Head of caudate nucleus (tissue), 42 donors: ENCODE data around the gene PLCB2.
A peak's percentile ranks its signal among the peaks of the same experiment; 100 is the strongest.

Source experiments
- DNase-seq, 42 donors: peaks; one replicate each; pipeline versions ENCODE4 v3.0.0 to v3.0.0-alpha.2; 2020 to 2021; ENCODE audit warnings: mixed read lengths in 7 of 42
- intact Hi-C: fragments of 100-400 bp; cut with DNase I; formaldehyde crosslinking; loops from one replicate; pipeline ENCODE4 v1.15.0; 2022

PLCB2 gene

DNA sequence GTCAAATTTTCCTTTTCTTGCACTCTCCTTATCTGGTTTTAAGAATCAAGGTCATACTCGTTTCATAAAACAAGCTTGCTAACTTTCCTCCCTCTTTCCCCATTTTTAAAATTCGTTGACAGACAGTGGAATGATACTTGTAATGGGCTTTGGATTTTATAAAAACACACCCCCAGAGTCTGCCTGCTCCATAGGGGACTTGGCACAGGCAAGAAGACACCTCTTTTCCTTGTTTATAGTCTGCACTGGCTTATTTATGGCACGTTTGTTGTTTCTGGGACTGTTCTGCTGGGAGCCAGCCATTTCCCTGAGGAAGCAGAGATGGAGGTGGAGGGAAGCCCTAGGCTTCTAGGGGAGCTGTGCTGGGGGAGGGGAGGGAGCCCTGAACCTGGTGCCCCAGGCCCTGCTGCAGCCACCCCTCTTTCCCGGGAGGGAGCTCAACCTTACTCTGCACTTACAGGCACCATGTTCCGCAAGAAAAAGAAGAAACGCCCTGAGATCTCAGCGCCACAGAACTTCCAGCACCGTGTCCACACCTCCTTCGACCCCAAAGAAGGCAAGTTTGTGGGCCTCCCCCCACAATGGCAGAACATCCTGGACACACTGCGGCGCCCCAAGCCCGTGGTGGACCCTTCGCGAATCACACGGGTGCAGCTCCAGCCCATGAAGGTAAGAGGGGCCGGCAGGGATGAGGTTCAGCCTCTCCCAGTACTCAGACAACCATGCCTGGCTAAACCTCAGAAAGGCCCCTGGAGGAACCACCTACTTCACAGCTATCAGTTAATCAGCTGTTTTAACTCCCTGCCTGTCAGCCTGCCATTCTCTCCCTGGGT, 43.2 kb downstream of the PLCB2 start:
- no peak for DNase-seq
- intact Hi-C loops = no loop called here

DNA sequence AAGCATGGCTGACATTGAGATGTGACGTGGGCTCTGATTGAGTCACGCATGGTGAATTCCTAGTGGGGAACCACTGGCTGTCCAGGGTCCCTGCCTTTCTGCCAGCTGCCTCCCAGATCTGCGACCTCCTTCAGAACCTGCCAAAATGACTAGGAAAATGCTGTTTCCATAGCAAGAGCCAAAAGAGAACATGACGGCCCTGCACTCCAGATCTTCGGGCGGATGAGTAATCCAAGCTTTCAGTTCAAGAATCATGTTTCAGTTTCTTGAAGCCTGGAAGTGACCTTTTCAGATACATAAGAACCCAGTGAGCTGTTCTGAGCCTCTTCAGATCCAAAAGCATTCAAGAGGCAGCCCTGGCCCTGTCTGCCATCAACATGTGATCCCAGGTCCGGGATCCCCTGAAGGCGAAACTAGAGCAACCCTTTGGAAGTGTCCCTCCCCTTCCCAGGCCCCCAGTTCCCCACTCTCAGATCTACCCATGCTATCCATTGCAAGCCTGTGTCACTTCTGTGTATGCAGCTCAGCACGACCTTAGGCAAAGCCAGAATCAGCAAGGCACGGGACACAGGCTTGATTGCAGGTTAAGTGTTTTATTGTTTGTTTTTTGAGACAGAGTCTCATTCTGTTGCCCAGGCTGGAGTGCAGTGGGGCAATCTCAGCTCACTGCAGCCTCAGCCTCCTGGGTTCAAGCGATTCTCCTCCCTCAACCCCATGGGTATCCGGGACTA, 44.5 kb downstream of the PLCB2 start:
- intact Hi-C loops = no loop called here
- DNase-seq = no peak

DNA sequence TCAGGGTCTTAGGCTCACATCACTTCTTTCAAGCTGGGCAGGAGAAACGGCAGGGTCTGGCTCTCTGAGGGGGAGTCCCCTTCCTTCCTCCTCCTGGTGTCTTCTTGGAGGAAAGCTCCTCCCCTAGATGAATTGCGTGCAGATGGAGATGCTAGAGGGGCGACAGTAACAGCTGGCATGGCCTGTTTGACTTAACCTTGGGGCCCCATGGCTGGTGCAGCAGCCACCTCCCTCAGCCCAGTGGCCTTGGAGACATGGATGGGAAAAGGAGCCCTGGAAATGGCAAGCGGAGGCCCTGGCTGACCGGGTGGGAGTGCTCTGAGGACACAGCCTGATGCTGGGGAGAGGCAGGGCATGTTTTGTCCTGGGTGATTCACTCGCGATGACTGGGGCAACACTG, 48.7 kb downstream of the PLCB2 start:
- intact Hi-C loops = no loop called here
- DNase-seq = no peak

DNA sequence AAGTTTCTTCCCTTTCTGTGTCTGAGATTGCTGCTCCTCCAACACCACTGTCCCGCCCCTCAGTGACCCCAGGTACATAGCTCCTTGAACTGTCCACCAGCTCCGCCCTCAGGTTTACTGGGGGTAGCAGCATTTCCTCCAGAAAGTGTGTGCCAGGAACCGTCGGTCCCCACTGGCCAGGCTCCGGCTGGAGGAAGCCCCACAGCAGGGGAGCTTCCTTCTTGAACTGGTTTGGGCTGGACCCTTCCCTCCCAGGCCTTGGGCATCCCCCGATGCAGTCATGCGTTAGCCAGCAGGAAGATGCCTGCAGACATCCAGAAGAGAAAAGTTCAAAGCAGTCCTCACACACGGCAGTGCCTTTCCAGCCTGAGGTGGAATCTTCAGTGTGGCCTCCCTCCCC, 49.2 kb downstream of the PLCB2 start:
- no peak for DNase-seq
- intact Hi-C loops = no loop called here

DNA sequence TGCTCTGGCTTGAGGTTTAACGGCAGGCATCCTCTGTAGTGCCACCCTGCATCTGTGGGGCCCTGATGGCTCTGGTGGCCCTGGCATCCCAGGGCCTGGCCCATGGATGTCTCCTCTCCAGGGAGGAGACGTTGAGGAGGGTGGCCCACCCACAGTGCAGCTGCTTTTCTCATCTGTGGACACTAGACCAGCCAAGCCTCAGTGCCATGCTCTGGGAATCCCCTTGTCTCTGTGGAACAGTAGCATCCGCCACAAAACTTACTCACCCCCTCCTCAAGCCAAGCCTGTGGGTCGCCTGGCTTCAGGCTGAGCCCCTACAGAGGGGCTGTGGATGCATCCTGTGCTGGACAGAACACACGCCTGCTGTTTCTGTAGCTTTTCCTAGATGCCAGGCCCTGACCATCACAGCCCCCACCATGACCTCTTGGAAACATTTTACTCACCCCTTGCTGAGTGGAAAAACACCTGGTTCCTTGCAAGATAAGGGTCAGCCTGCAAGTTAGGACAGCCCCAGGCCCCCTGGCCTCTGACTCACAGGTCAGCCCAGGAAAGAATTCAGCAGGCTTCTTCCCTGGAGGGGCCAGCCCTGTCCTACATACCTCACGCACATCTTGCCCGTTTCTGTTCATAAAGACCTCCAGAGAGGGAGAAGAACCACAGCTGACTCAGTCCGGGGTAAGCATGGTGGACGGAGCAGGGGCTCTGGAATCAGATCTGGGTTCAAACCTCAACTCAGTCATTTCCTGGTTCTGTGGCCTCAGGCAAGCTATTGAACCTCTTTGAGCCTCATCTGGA, 49.9 kb downstream of the PLCB2 start:
- DNase-seq = no peak
- intact Hi-C loops = no loop called here

DNA sequence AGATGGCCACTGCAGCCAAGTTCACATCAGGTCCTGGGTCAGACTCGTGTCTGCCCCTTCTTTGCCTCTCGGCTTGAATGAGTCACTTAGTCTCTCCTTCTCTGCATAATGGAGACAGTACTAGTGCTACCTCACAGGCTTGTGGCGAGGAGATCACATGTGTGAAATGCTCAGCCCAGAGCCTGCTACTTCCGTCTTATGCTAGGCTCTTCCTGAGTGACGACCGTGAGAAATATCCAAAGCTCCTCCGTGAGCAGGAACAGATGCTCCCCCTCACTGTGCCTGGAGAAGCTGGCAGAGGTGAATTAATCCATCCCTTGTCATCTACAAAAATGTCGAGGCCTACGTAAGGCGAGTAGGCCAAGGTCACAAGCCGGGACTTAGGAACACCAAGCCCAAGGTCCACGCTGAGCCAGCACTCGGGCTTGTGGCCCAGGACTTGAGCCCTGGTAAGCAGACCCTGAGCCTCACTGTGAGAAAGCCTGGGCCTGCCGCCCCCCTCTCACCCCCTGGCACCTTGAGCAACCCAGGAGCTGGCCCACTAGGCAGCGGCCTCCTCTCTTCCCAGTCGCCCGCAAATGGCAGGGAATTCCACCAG, 51.0 kb downstream of the PLCB2 start:
- DNase-seq = peak in 11 of 42 donors; percentile 40 to 75 (median 50)
- intact Hi-C loops = no loop called here

DNA sequence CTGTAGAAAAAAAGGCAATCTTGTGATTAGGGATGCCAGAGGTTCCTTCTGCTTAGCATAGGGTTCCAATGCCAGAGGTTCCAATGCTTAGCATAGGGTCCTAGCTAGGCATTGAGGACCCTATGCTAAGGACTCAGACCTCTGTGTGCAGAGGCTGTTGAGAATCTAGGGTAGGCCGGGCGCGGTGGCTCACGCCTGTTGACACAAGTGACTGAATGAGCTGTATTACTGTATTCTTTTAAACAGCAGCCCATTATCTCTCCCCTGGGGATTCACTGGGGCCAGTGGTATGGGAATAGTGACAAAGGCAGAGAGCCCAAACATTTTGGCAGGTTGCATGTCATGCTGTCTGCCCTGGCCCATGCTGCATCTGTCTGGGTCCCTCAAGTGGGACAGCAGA, 52.7 kb downstream of the PLCB2 start:
- intact Hi-C loops = no loop called here
- no peak for DNase-seq

DNA sequence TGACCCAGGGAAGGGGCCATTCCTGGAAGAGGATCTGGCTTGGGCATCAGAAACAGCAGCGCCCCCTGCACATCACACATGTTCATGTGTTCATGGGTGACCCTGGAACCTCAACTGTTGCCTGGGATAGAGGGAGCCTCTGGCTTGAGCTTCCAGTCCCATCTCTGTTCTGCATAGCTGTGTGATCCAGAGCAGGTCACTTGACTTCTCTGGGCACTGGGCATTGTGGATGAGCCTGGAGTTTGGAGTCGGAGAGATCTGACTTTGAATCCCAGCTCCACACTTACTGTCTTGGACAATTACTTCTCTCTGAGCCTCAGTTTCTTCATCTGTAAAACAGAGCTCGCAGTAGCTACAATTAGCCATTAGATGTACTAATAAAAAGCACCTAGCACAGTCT, 53.3 kb downstream of the PLCB2 start:
- no peak for DNase-seq
- intact Hi-C loops = no loop called here

DNA sequence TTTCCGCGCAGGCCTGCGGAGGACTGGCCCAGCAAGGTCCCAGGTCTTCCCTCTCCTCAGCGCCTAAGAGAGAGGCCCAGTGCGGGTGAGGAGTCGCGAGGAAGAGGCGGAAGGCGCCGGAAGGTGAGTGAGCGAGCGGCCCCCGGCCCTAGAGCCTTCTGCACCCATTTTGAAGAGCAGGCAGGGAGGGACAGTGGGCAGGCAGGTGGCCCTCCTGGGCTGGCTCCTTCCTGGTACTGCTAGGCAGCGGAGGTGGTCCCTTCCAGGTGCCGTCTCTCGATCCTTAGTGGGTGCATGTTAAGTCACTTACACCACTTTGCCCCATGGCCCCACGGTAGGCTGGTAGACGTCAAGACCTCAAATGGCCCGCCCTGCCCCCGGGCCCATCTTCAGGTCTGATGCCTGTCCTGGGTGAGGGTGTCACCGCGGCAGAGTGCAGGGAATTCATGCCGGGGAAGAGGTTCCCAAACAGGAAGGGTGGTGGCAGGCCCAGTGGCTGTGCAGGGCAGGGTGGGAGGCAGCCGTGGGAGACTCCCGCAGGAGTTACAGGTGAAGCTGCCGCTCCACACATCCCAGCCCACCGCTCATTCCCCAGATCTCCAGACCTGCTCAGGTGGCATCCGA, 54.5 kb downstream of the PLCB2 start:
- no peak for DNase-seq
- intact Hi-C loops = no loop called here

DNA sequence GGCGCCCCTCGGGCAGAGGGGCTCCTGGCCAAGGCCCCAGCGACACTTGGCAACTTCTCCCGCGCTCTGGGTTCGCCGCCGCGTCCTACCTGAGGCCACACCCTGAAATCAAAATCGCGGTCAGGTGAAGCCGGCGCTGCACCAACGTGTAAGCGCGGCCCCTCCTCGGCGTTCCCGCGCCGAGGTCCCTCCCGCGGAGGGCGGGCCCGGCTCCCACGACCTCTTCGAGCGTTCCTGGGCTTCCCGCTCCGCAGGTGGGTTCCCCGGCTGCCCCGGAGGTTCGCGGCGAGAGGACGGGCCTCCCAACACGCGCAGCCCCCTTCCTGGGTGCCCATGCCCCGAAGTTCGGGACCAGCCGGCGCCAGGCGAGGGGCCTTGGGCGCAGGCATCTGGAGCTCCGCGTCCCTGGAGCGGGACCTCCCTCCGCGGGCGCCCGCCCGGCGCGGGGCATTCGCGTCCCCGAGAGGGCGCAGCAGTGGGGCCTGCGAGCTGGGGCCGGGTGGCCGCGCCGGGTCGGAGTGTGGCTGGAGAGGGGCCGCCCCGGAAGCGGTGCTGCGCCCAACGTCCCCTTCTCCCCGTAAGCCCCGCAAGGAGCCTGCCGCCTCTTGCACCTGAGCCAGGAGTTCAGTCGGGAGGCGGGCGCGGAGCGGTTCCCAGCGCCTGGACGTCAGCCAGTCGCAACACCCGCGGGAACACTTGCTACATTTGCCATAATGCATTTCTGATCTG, 55.1 kb downstream of the PLCB2 start:
- intact Hi-C loops = no loop called here
- no peak for DNase-seq

DNA sequence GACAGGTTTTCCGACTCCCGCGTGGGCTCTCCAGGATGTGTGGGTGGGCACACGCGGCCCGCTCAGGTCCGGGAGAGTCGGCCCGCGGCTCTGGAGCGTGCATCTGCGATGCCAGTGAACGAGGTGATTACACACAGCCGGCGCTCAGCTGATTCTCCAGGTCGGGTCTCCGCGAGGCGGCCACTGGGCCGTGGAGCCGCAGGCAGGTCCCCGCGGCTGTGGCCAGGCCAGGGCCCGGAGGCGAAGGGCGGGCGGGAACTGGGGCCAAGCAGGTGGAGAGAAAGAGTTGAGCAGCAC, 55.6 kb downstream of the PLCB2 start:
- no peak for DNase-seq
- intact Hi-C loops = no loop called here

DNA sequence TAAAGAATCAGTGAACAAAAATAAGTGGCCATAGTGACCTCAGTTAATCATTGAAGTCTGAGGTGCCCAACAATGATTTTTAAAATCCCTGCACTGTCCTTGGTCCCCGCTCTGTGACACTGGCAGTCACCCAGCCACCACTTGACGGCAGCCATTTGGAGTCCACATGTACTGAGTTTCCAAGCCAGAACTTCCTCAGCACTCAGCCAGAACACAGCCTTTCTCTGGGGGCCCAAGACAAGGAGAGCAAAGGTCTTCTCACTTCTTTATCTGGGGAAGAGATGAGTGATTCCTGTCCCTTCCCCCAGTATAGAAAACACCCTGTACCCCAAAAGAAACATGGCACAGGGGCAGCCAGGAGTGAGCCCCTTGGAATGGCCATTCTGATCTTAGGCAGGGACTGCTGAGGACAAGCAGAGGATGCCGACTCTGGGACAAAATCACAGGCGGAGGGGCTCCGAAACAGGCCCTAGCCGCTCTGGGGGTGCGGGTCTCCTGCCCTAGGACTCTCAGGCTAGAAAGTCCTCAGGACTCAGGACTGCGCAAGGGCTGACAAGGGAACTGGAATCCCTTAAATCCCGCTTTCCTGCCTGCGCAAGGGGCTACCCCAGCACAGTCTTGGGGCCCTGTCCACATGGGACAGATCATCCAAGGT, 56.1 kb downstream of the PLCB2 start:
- DNase-seq = no peak
- intact Hi-C loops = no loop called here

DNA sequence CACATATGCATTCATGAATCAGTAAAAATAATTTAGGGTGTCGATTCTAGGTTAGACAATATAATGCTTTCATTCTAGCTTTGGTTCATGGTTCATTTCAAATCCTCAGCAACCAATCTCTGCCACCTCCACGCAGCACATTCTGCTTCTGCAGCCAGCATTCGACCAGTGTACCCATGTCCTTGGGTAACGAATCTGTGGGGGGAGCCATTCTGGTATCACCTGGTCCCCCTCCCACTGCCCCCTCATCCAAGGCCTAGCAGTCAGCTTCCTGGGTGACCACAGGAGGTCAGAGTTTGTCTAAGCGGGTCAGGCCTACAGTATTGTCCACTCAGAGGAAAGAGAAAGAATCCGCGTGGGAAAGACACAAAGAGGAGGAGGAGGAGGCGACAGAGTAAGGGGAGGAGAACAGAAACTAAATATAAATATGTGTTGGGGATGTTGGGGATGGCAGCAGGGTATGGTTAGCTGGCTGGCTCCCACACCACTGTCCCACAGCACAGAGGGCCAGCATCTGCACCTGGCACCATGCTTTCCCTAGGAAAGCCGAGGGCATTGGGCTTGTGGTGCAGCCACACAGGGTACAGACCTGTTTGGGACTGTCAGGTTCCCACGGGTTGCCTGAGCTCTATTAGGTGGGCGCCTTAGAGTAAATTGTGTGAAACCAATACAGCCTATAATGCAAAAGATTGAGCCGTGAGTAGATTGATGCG, 56.8 kb downstream of the PLCB2 start:
- no peak for DNase-seq
- intact Hi-C loops = no loop called here

DNA sequence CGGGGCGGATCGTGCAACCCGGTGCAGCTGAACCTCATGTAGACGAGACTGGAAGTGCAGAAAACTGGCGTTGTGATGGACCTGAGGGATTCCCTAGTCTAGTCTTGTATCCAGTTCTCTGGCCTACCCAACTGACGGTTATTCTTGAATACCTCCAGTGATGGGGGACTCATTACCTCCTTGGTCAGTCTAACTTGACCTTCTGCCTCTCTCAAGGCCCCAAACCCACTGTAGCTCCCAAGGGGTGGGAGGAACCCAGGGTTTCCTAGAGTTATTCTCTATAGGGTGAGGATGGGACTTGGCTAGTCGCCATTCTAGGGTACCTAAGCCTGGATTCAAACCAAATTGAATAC, 57.5 kb downstream of the PLCB2 start:
- intact Hi-C loops = no loop called here
- peak in 2 of 42 donors; percentile 13 to 42 for DNase-seq

DNA sequence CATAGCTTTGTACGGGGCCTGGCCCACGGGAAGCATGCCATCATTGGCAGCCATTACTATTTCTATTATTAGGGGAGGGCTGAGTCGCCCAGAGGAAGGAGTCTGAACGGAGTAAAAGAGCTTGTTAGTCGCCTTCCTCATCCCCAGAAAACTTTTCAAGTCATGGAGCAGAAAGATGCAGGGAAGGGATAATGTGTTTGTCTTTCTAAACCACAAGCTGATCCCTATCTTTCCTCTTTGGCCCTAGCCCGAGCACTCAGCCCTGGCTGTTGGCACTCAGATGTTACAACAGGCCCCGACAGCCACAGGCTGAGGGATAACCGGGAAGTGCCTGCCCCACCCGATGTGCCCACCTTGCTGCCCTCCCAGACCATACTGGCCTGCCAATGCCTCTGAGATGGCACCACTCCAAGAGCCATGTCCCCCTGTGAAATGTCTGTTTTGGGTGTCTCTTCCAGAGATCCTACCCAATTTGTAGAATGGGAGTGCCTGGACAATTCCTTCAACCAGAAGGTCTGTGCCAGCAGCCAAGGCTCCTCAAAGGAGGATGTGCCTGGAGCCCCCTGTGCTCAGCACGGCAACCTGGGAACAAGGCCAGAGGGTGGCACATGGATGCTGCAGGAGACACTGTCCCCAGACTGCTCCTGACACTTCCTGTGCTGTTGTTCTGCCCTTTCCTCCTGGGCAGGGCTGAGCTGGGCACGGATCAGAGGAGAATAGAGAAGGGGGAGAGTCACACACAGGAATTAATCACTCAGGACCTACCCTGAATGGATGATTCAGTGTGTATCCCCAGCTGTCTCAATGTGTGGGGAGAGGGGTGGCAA, 58.0 kb downstream of the PLCB2 start:
- peak in 7 of 42 donors; percentile 25 to 61 (median 49) for DNase-seq
- intact Hi-C loops = no loop called here

DNA sequence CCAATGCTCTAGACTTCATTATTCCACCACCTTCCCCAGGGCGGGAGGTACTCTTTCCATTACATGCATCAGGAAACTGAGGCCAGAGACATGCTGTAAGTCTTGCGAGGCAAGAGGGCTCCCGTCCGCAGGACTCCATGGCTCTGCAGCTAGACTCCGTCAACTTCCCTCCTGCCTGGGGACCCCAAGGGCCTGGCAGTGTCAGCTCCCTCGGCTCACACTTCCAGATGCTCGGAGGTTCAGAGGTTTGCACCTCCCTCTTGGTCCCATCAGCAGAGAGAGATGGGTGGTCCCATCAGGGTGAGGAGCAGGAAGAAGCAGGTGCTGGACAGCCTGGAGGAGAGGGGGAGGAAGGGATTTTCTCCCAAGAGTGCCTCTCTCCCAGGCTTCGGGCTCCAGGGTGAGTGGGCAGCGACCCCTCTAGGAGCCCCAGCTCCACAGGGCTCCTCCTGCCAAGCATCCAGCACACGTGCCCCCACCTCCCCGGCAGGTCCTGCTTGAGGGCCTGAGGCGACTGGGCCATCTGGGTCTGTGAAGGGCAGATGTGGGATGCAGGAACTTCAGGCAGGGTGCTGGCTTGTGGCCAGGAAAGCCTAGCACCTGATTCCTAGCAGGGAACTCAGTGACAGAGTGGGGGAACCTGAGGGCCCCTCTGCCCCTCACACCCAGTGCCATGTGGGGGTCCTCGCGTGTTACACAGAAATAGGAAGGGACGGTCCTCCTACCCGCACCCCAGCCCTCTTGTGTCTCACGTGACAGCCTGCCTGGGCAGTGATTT, 59.5 kb downstream of the PLCB2 start:
- peak in 2 of 42 donors; percentile 23 to 26 for DNase-seq

More for the DNA sequence above, 59.5 kb downstream of the PLCB2 start:
- intact Hi-C loops = no loop called here
